ENCODE data around the gene SLC36A3.

DNA sequence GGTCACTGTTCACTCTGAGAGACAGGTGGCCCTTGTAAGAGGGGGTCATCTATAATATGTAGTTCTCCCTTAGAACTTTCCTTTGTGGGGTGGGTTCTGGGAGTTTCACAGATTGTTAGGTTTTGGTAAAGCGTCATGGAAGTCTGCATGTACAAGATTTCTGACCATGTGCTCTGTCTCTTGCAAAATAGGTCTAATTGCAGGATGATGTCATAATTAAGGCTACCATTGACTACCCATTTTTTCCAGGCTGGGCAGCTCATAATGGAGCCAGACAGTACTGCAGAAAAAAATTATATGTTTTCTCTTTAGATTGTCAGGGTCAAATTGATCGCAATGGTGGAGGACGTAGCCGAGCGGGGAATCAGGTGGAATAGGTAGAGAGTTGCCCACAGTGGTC is 54.3 kb downstream of the SLC36A3 start:
- TF ChIP-seq GATA2 (IDR thresholded peaks at IDR 0.05; ENCODE audit: low read depth, low read length): no peak
- no peak for TF ChIP-seq GATA3 (IDR thresholded peaks at IDR 0.05; ENCODE audit: low read depth, low read length)
